GM12892 (cell line): ENCODE results near the gene SF3B2.

Source experiments
- POLR2AphosphoS5 ChIP-seq: IDR thresholded peaks from 2 replicates; pipeline ENCODE4 v1.6.1; 2011; ENCODE audit warnings: low read depth, low read length, control low read depth
- TAF1 ChIP-seq: IDR thresholded peaks from 2 replicates; pipeline ENCODE4 v1.6.1; 2011; ENCODE audit warnings: low read depth, mild to moderate bottlenecking, control low read depth, low read length, borderline replicate concordance

DNA sequence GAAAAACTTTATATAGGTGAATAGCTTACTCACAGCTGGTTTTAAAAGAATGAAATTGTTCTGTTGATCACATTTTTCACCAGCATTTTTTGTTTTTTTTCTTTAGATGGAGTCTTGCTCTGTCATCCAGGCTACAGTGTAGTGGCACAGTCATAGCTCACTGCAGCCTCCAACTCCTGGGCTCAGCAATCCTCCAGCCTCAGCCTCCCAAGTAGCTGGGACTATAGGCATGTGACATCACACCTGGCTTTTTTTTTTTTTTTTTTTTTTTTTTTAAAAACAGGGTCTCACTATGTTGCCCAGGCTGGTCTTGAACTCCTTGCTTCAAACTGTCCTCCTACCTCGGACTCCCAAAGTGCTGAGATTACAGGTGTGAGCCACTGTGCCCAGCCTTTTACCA is 21.5 kb downstream of the SF3B2 start:
- no peak for TF ChIP-seq POLR2AphosphoS5
- no peak for TF ChIP-seq TAF1
